HG03135 (cell line): ENCODE measurements around the gene POM121L12.

Experiments used
- ATAC-seq: cut with Tn5 transposase; IDR thresholded peaks from one replicate; pipeline ENCODE4 v1.9.1; 2021; ENCODE audit warnings: mild to moderate bottlenecking, moderate library complexity; ENCODE audit not compliant: unreplicated experiment

Gene POM121L12

GRCh38 chr7:53035499-53036412, at the start of gene POM121L12:
POM121L12 (plus strand) TSS chr7:53035633; CDS start chr7:53035672, 39 bp downstream.
- ATAC-seq = no peak

DNA sequence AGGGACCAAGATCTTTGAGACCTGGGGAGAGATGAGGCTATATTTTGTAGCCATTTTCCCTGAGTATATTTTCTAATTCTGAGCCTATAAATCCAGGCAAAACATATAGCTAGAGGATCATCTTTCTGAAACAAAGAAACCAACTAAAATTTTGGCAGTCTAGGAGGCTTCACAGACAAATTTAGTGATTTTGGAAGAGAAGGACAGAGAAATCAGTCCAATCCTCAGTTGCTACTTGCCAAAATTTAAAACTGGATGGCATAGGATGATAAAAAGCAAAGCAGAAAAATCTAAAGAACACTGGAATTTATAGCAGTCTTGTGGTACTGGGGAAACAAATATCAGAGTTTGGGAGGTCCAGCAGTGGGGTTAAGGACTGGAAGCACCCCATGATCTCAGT, 43.4 kb upstream of the POM121L12 start:
- ATAC-seq = no peak

DNA sequence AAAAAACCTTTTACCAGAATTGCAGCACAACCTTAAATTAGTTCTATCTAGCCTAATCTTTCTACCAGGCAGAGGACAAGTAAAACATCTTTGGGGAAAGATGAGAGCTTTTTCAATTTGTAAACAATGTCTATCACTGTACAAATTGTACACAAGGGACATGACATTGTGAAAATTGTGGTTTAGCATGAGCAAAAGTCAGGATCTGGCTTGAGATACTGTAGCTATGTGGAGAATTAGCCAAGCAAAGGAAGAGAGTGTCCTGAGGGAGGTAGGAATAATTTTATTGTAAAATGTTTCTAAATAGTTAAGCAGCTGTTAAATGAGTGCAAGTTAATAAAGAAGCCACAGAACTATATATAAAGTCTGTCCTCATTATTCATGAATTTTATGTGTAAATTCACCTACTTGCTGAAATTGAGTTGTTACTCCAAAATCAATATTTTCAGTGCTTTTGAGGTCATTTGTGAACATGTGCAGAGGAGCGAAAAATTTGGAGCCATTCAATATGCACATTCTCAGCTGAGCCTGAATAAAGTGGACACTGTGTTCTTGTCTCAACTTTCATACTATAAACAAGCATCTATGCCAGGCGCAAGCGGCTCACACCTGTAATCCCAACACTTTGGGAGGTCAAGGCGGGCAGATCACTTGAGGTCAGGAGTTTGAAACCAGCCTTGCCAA, 42.8 kb upstream of the POM121L12 start:
- ATAC-seq = no peak

- no peak for ATAC-seq
These were observed 39.8 kb upstream of the POM121L12 start for GRCh38 chr7:52995676-52996075.

DNA sequence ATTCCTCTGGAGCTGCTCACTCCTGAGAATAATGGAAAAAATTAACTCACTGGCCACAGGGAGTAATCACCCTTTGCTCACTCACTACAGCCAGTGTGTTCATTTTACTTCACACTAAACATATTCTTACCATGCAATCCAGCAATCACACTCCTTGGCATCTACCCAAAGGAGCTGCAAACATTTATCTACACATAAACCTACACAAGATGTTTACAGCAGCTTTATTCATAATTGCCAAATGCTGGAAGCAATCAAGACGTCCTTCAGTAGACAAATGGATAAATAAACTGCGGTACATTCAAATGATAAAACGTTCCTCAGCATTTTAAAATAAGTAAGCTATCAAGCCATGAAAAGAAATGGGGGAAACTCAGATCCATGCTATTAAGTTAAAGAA, 34.2 kb upstream of the POM121L12 start:
- ATAC-seq = no peak

- no peak for ATAC-seq
These were observed 33.0 kb upstream of the POM121L12 start for GRCh38 chr7:53002389-53002788.

GRCh38 chr7:53003653-53004445, 31.6 kb upstream of the POM121L12 start:
- no peak for ATAC-seq

DNA sequence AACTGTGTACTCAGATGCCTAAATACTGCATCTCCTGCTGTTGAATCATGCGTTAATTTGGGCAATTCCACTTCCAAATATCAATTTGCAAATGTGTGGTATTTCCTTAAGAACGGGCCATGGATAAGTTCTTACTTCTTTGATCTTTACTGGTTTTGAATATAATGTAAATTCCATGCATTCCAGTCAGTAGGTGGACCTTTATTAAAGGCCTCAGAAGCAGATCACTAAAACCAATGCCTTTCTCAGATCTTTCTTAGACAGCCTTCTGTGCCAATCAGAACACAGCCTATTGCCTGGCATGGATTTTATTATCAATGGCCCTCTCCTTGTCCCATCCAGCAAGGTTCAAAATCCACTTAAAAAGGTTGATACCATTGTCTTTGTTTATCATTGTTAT, 21.5 kb upstream of the POM121L12 start:
- ATAC-seq = no peak

DNA sequence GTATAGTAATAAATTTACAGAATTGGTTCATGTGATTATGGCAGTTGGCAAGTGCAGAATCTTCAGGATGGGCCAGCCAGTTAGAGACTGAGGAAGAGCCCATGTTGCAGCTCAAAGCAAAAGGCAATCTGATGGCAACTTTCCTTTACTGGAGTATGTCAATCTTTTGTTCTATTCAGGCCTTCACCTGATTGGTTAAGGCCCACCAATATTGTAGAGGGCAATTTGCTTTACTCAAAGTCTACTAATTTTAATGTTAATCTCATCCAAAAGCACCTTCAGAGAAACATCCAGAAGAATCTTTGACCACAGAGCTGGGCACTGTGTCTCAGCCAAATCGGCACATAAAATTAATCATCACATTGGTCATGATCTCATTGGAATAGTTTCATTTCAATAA, 20.0 kb upstream of the POM121L12 start:
- ATAC-seq = no peak

DNA sequence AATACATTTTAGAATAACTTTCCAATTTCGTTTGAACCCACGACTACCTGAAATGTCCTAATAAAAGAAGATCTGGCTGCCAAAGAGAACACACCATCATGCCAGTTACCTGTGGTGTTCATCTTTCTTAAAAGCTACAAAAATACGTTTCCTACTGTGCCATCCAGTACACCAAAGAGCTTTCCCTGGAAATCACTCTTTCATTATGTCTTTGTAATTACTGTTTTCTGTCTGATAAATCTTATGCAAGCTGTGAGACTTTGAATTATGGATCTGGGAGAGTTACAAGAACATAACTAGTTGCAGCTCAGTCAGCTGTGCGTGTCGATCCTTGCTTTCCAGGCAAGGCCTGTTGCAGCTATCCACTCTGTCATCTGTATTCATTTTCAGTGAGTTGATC, 12.5 kb upstream of the POM121L12 start:
- ATAC-seq = no peak

- ATAC-seq = no peak
These were observed 13.2 kb downstream of the POM121L12 start for GRCh38 chr7:53048638-53049037.

- no peak for ATAC-seq
These were observed 15.0 kb downstream of the POM121L12 start for GRCh38 chr7:53050433-53050832.

GRCh38 chr7:53059591-53059990, 24.2 kb downstream of the POM121L12 start:
- no peak for ATAC-seq

- ATAC-seq = no peak
These were observed 24.6 kb downstream of the POM121L12 start for GRCh38 chr7:53060066-53060465.

DNA sequence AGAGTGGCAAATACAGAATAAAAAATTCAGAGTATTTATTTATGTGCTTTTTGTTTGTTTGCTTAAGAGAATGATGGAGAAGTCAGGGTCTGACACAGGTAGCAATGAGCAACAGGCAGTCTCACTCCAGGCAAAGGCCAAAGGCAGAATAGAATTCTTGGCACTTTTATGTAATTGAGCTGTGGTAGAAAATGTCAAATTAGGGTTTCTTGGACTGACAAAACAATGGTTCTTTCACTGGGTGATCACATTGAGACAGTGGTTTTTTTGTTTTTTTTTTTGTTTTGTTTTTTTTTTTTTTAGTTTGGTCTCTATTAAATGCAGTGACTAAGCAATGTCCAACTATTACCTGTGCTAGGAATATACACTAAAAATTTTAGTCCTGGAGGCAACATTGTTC, 27.4 kb downstream of the POM121L12 start:
- ATAC-seq = no peak

- no peak for ATAC-seq
These were observed 33.2 kb downstream of the POM121L12 start for GRCh38 chr7:53068673-53069072.

GRCh38 chr7:53070883-53071282, 35.5 kb downstream of the POM121L12 start:
- ATAC-seq = no peak
